IMR-90 (cell line): ENCODE results near the gene UBASH3A.

ENCODE experiments used
- BHLHE40 ChIP-seq: fragments of 150-350 bp; IDR thresholded peaks from 2 replicates; pipeline ENCODE4 v1.6.1; 2016; ENCODE audit warnings: mild to moderate bottlenecking, low read depth, low read length
- CEBPB ChIP-seq: IDR thresholded peaks from 2 replicates; pipeline ENCODE4 v1.6.1; 2012; ENCODE audit warnings: low read depth, low read length, improper control_type of control experiment
- CHD1 ChIP-seq: IDR thresholded peaks from 2 replicates; pipeline ENCODE4 v1.6.1; 2012; ENCODE audit warnings: low read depth, low read length, improper control_type of control experiment
- FOS ChIP-seq: fragments of 150-350 bp; IDR thresholded peaks from 2 replicates; pipeline ENCODE4 v1.6.1; 2016; ENCODE audit warnings: low read depth, low read length
- MAFK ChIP-seq: IDR thresholded peaks from 2 replicates; pipeline ENCODE4 v1.6.1; 2012; ENCODE audit warnings: low read depth, low read length, improper control_type of control experiment
- MAZ ChIP-seq: IDR thresholded peaks from 2 replicates; pipeline ENCODE4 v1.6.1; 2012; ENCODE audit warnings: low read depth, mild to moderate bottlenecking, low read length, improper control_type of control experiment, moderate library complexity, borderline replicate concordance
- MXI1 ChIP-seq: IDR thresholded peaks from 2 replicates; pipeline ENCODE4 v1.6.1; 2012; ENCODE audit warnings: low read depth, mild to moderate bottlenecking, low read length, moderate library complexity, borderline replicate concordance
- POLR2A ChIP-seq: IDR thresholded peaks from 2 replicates; pipeline ENCODE4 v1.6.1; 2012; ENCODE audit warnings: mild to moderate bottlenecking, low read depth, low read length
- RAD21 ChIP-seq: IDR thresholded peaks from 2 replicates; pipeline ENCODE4 v1.6.1; 2012; ENCODE audit warnings: low read length, improper control_type of control experiment
- RCOR1 ChIP-seq: IDR thresholded peaks from 2 replicates; pipeline ENCODE4 v1.6.1; 2012; ENCODE audit warnings: mild to moderate bottlenecking, low read length, improper control_type of control experiment; ENCODE audit not compliant: insufficient replicate concordance
- RFX5 ChIP-seq: IDR thresholded peaks from 2 replicates; pipeline ENCODE4 v1.8.0; 2012; ENCODE audit warnings: low read depth, mild to moderate bottlenecking, low read length, moderate library complexity
- SMC3 ChIP-seq: fragments of 150-350 bp; IDR thresholded peaks from 2 replicates; pipeline ENCODE4 v1.6.1; 2016; ENCODE audit warnings: low read depth, mild to moderate bottlenecking, antibody characterized with exemption, low read length, moderate library complexity
- TF ChIP-seq, protein P1 (sequence below): conservative IDR thresholded peaks from 2 replicates; pipeline ENCODE4 v1.5.1; 2012; ENCODE audit warnings: mild to moderate bottlenecking, low read depth, low read length, improper control_type of control experiment
- TF ChIP-seq, protein P2 (sequence below): fragments of 150-350 bp; IDR thresholded peaks from 2 replicates; pipeline ENCODE4 v1.6.1; 2017; ENCODE audit warnings: mild to moderate bottlenecking, antibody characterized with exemption, low read length, low read depth

DNA sequence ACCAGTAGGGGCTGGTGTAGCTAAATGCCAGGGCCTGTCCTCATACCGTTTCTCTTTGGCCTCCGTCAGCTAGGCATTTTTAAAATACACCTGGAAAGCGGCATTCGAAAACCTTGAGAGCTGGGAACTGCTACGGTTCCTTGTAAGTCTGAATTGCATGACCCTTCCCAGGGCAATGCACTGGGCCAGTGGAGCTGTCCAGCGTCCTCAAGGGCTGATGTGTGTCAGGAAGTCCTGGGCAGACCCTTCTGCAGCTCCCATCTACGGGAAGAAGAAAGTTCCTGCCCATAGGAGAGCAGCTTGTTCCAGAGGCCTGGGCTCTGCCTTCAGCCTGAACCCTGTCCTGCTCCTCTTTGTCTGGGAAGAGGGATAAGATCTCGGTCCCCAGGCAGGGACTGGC lies 34.1 kb downstream of the UBASH3A start:
- TF ChIP-seq, protein P1, sequence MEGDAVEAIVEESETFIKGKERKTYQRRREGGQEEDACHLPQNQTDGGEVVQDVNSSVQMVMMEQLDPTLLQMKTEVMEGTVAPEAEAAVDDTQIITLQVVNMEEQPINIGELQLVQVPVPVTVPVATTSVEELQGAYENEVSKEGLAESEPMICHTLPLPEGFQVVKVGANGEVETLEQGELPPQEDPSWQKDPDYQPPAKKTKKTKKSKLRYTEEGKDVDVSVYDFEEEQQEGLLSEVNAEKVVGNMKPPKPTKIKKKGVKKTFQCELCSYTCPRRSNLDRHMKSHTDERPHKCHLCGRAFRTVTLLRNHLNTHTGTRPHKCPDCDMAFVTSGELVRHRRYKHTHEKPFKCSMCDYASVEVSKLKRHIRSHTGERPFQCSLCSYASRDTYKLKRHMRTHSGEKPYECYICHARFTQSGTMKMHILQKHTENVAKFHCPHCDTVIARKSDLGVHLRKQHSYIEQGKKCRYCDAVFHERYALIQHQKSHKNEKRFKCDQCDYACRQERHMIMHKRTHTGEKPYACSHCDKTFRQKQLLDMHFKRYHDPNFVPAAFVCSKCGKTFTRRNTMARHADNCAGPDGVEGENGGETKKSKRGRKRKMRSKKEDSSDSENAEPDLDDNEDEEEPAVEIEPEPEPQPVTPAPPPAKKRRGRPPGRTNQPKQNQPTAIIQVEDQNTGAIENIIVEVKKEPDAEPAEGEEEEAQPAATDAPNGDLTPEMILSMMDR: no peak
- TF ChIP-seq BHLHE40: no peak
- TF ChIP-seq POLR2A: no peak
- TF ChIP-seq RAD21: no peak
- TF ChIP-seq RCOR1: no peak
- no peak for TF ChIP-seq MXI1
- no peak for TF ChIP-seq MAZ
- TF ChIP-seq, protein P2, sequence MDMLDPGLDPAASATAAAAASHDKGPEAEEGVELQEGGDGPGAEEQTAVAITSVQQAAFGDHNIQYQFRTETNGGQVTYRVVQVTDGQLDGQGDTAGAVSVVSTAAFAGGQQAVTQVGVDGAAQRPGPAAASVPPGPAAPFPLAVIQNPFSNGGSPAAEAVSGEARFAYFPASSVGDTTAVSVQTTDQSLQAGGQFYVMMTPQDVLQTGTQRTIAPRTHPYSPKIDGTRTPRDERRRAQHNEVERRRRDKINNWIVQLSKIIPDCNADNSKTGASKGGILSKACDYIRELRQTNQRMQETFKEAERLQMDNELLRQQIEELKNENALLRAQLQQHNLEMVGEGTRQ: no peak
- TF ChIP-seq RFX5: no peak
- no peak for TF ChIP-seq SMC3
- no peak for TF ChIP-seq CEBPB
- no peak for TF ChIP-seq MAFK
- no peak for TF ChIP-seq CHD1
- TF ChIP-seq FOS: no peak
